HG03342 (cell line): ENCODE data around the gene H1-8.

Experiments
- ATAC-seq: cut with Tn5 transposase; IDR thresholded peaks from one replicate; pipeline ENCODE4 v1.9.1; 2021; ENCODE audit warnings: mild to moderate bottlenecking, moderate library complexity; ENCODE audit not compliant: unreplicated experiment

H1-8 gene

DNA sequence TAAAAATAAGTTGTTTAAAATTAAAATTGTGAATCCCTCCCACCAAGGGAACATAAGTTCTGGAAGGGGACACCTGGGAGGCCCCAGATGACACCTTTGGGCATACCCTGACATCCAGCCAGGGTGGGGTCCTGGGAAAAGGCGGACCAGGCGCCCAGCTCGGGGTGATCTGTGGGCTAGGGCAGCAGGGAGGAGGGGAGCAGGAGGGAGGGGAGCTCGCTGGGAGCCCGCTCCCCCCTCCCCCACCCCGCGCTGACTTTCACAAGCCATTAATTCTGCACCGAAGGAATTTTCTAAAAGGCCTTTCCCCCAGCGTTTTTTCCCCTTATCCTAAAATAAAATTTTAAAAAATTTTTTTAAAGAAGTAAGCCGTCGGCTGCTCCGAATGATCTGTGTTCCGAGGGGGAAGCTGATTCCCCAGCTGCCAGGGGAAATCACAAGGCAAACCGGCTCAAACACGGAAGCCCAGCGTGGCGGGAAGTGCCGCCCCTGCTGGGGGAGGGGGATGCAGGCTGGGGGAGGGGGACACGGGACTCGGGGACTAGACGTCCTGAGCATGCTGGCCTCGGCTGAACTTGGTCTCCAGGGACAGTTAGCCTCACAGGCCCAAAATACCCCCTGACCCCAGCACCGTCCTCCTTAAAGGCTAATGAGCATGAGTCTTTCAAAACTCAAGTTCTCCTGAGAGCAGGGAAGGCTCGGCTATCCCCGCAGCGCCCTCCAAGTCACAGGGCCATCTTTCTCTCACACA, 49.6 kb downstream of the H1-8 start:
- no peak for ATAC-seq

DNA sequence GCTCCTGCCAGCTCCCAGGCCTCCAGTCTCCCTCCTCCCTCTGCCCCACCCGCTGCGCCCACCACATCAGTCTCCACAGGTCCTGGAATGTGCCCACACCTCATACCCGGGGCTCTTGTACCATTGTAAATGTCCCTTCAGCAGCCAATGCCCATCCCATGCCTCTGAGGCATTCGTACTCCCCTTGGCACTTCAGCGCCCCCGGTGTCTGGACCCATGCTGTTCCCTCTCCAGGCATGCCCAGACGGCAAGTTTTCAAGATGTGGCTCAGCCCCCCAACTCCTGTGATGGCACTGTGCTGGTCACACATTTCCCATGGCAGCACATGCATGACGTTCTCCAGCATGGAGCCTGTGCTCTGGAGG, 50.2 kb downstream of the H1-8 start:
- no peak for ATAC-seq

DNA sequence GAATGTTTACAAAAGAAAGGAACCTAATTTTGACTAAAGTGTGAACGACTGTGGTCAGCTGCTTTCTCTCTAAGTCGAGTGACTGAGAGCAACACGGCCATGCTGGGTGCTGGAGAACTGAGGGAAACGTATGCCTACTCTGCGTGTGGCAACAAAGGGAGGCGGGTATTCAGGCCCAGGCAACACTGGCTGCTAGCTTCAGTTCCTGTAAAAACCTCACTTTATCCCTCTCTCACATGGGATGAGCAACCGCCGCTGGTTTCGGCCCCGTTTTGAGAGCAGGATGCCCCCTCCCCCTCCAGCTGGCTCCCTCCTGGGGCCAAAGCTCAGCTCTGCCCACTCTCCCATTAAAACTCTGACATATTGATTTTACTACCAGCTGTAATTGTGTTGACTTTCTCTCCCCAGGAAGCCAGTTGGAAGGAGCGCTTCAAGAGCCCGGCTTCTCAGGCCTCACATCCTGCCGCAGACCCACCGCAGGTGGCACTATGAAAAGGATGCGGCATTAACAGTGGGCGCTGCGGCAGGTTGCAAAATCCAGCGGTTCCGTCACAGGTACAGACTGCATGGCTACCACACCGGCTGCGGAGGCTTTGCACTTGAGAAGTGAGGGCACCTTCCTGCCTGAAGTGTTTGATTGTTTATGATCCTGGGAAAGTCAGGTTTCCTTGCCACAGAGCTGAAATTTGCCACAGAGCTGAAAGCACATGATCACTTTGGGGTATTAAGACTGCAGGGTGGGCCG, 50.8 kb downstream of the H1-8 start:
- no peak for ATAC-seq

DNA sequence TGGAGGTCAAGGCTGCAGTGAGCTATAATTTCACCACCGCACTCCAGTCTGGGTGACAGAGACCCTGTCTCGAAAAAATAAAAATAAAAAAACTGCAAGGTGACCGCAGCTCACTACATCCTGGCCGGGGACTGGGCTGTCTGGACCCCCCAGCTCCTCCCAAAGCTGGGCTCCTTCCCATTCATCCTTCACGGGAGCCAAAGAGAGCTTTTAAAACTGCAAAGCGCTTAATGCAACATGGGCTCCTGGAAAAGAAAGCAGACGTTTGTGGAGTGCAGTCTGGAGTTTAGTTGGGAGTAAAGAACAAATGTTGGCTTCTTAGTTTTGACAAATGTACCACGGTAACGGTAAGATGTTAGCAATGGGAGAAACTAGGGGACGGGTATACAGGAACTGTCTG, 51.4 kb downstream of the H1-8 start:
- ATAC-seq = no peak

DNA sequence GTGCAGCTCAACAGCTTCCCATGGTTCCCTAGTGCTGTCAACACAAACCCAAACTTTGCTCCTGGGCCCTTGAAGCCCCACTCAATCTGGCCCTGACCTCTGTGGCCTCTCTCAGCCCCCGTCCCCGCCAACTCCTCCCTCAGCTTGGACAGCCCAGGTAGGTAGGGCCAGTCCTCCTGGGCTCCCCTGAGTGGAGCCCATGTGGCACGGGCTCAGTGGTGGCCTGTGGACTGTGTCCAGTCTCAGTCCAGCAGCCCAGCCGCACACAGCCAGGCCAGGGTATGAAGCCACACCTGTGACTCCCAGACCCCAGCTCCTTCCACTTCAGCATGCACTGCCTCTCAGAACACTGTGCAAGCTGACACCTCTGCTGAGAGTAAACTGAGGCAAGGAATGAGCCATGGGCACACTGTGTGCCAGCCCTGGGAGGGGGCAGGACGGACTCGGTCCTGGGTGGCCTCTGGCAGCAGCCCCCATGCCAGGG, 52.0 kb downstream of the H1-8 start:
- no peak for ATAC-seq

DNA sequence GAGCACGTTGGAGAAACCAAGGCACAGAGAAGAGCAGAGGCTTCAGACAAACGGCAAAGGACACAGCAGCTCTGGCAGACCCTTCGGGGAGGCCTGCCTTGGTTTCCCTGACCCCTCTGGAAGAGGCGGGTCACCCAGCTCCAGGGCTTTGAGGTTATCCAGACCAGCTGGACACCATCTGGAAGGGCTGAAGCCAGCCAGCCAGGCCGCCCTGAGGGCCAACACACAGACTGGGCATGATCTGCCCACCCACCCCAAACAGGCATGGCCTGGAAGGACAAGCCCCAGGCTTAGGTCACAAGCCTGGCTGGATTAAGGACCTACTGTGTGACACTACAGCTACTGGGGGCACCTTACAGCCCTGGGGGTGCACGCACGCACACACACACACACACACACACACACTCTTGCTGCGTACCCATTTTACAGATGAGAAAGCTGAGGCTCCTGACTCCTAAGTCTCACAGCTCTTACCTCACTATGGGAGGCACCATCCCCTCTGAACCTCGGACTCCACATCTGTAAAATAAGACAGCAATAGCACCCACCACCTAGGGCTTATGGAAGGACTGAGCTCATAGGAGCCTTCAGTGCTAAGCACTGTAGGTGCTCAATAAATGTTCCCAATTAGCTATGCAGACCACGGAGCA, 52.7 kb downstream of the H1-8 start:
- ATAC-seq = no peak

DNA sequence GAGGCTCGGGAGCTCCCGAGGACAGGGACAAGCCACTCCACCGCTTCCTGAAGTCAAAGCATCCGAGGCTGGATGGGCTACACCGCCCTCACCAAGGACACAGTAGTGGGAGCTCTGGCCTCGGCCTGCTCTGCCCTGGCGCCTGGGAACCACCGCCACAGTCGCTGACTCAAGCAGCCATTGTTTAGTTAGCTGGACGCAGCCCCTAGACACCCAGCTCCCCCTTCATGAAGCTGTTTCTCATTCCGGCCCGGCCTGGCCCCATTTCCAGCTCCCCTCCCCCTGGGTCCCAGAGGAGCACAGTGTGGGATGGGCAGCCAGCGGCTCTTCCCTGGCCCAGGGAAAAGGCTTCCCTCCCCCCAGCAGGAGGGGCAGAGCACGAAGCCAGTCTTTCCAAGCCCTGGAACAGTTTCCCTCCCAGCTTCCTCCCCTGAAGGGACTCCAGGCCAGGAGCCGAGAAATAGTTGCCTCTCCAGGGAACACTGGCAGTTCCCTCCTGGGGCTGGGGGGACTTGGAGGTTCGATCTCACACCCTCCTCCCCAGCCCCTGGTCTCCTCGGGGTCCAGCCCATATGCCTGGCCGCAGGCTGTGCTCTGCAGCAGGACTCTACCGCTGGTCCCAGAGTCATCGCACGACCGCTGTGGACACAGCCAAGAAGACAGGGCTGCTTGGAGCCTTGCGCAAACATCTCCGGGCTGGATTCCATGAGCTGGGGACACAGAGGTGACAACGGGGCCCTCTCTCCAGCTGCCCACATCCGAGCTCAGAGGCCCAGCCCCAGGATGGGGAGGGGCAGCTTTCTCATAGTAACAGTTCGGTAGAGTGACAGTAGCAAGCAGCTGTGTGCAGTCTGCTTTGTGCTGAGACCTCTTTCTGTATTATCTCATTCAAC, 53.5 kb downstream of the H1-8 start:
- ATAC-seq = no peak

DNA sequence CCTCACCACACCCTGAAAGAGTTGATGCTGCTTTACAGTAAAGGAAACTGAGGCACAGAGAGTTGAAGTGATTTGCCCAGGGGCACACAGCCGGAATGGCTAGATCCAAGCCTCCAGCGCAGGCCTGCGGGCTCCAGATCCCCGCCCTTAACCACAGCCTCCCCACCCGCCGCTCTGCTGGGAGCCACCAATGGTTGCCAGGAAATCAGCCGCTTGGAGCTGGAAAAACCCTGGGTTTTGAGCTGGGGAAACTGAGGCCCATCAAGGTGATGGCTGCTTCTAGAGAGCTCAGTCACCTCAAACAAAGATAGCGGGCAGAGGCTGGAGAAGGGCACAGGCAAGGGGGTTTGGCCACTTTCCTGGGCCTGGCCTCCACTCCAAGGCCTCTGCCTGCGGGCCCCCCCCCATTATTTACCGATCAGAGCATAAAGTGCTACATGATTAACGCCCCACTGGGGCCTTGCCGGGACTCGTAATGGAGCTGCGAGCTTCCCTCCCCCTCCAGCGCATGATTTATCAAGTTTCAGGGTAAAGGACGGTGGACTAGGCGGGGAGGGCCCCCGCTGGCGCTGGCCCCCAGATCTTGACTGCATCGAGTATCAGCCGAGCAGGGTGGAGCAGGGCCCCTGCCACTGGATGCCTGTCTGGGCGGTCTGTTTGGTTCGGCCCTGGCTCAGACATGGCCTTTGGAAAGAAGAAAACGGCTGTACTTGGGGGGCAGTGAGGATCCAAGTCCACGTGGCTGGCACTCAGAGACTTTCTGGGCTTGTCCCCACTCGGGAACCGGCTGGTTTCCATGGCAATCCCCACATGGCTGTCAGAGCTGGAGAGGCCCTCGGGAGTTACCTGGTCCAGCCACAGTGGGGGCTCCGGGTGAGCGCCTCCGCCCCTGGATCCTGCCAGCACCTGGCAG, 54.4 kb downstream of the H1-8 start:
- ATAC-seq = no peak

DNA sequence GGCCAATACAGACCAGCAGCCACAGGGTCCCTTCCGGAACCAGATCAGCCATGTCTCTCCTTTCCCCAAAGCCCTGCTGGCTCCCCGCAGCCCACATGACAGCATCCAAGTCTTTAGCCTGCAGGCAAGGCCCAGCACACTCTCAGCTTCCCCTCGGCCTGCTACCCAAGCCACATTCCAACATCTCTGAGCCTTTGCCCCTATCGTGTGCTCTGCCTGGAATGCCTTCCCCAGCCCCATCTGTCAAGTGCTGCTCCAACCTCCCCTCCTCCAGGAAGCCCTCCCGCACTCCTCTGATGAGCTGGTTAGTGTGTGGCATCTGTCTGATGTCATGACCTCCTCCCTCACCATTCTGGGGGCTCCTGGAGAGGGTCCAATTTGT, 55.0 kb downstream of the H1-8 start:
- ATAC-seq = no peak

DNA sequence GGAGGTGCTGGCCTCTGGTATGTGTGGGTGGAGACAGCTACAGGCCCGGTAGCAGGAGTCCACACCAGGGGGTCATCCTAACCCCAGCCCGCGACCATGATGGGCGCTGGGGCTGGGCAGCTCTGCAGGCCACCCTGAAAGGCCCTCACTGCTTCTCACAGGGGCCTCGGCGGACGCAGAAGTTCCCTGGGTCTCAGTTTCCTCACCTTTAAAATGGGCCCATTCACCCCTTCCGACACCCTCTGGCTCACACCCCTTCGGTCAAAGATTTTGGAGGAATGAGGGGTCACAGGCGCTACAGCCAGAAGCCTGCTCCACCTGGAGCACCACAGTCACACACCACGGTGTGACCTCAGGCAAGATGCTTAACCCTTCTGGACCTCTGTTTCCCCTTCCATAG, 55.5 kb downstream of the H1-8 start:
- ATAC-seq = no peak

DNA sequence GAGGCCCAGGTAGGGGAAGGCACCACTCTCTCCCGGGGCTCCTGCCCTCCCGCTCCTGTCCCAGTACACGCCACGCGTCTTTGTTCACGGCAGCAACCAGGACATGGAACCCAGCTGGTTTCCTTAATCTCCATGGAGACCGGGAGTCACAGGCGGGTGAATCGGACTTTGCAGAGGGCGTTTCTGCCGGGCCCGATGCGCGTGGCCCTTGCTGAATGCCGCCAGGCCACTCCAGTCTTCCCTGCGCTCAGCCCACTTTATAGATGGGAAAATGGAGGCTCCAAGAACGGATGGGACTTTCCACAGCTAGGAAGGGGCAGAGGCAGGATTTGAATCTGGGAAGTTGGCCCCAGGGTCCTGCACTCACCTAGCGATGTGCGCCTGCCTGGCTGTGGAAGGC, 56.1 kb downstream of the H1-8 start:
- no peak for ATAC-seq

DNA sequence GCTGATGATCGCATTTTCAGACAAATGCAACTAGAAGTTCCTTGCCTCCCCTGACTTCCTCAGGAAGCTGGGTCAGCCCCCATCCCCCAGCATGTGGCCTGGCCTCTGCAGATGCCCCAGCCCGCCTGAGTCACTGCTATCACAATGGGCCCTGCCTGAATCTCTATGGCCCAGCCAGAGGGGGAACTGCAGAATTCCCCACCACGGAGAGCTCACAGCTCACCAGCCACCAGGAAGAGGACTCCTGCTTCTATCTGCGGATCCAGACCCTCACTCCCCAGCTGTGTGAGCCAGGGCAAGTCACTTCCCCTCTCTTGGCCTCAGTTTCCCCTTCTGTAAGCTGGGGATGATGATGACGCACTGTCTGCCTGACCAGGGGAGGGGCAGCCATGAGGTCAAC, 56.6 kb downstream of the H1-8 start:
- no peak for ATAC-seq

DNA sequence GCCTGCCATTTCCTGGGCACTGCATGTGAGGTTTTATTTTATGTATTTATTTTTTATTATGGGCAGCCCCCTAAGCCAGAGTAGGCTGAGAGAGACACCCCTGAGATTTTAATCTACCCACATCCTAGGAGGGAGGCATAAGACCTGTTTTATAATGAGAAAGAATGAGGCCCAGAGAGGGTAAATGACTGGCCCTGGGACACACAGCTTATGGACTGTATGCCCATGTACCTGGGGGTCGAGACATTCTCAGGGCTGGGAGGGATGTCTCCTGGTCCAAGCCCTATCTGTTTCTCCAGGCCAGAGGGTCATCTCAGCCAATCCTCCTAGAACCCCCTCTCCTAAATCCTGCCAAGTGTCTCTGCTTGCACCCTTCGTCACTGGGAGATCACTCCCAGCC, 57.4 kb downstream of the H1-8 start:
- ATAC-seq = no peak
